ENCODE measurements around the gene WDR4.
"Not testable (repeated sequence)": the region's sequence is repeated elsewhere in the genome, so short reads cannot be mapped to it uniquely, and the experiment has no call there.

WDR4 gene

DNA sequence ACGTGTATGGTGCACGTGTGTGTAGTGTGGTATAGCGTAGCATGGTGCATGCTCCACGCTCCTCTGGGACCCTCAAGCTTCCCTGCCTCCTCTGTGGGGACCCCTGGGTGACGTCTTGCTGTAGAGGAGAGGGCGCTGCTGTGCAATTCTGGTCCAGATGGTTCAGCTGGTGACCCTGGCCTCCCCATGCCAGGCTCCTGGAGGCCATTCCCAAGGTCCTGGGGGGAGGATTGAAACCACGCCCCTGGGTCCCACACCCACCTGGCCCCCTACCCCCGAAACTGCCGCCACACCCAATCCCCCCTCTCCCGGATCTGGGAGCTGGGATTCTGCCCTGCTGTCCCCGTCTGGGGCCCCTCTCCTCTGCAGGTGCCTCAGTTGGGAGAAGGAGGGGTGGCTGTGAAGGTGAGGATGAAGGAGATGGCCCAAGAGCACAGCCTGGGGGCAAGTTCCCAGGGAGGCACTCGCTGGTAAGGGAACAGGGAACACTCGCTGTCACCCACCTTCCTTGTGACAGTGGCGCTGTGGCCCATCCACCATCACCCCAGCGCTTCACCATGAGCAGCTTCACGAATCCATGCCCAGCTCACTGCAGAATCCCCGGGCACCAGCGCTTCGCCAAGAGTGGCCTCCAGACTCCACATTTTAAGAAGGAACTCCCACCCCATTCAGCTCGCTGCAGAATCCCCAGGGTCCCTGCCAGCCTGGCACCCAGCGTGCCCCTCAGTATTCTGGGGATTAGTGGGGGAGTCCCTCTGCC lies 38.0 kb downstream of the WDR4 start:
- Histone ChIP-seq H3K4me3 (ENCODE audit: low read depth, low read length) (no peak overlapping the region), H3K4me1 (ENCODE audit: control insufficient read depth, insufficient read depth, low read length) (no peaks in the 10 kb centered on the region), H3K9ac (ENCODE audit: low read depth, low read length) (no peak overlapping the region), H3K27me3 (ENCODE audit: control insufficient read depth, insufficient read depth, low read length) (no peaks in the 10 kb centered on the region), H3K9me3 (ENCODE audit: control insufficient read depth, insufficient read depth, low read length) (no peaks in the 10 kb centered on the region), H3K36me3 (ENCODE audit: control insufficient read depth, insufficient read depth, low read length) (peaks cover 44% of the 10 kb centered on the region)

GRCh38 chr21:42840411-42841155 lies 38.8 kb downstream of the WDR4 start:
- no peaks in the 10 kb centered on the region for H3K9me3 ChIP-seq (ENCODE audit: control insufficient read depth, insufficient read depth, low read length)
- no peaks in the 10 kb centered on the region for H3K27me3 ChIP-seq (ENCODE audit: control insufficient read depth, insufficient read depth, low read length)
- H3K4me1 ChIP-seq (ENCODE audit: control insufficient read depth, insufficient read depth, low read length) = no peaks in the 10 kb centered on the region
- no peak overlapping the region for H3K9ac ChIP-seq (ENCODE audit: low read depth, low read length)
- H3K4me3 ChIP-seq (ENCODE audit: low read depth, low read length) = no peak overlapping the region
- H3K36me3 ChIP-seq (ENCODE audit: control insufficient read depth, insufficient read depth, low read length) = peaks cover 42% of the 10 kb centered on the region

GRCh38 chr21:42839271-42840231 lies 39.8 kb downstream of the WDR4 start:
- Histone ChIP-seq H3K9ac (ENCODE audit: low read depth, low read length) (no peak overlapping the region), H3K36me3 (ENCODE audit: control insufficient read depth, insufficient read depth, low read length) (peaks cover 40% of the 10 kb centered on the region), H3K4me1 (ENCODE audit: control insufficient read depth, insufficient read depth, low read length) (no peaks in the 10 kb centered on the region), H3K27me3 (ENCODE audit: control insufficient read depth, insufficient read depth, low read length) (no peaks in the 10 kb centered on the region), H3K9me3 (ENCODE audit: control insufficient read depth, insufficient read depth, low read length) (no peaks in the 10 kb centered on the region), H3K4me3 (ENCODE audit: low read depth, low read length) (no peak overlapping the region)

GRCh38 chr21:42838212-42838690 lies 41.1 kb downstream of the WDR4 start:
- H3K4me3 ChIP-seq (ENCODE audit: low read depth, low read length); H3K4me1 ChIP-seq (ENCODE audit: control insufficient read depth, insufficient read depth, low read length); H3K9ac ChIP-seq (ENCODE audit: low read depth, low read length); H3K27me3 ChIP-seq (ENCODE audit: control insufficient read depth, insufficient read depth, low read length); H3K9me3 ChIP-seq (ENCODE audit: control insufficient read depth, insufficient read depth, low read length): not testable (repeated sequence)
- H3K36me3 ChIP-seq (ENCODE audit: control insufficient read depth, insufficient read depth, low read length) = peaks cover 37% of the 10 kb centered on the region

- Histone ChIP-seq H3K9me3 (ENCODE audit: control insufficient read depth, insufficient read depth, low read length) (no peaks in the 10 kb centered on the region), H3K4me1 (ENCODE audit: control insufficient read depth, insufficient read depth, low read length) (peaks cover 2% of the 10 kb centered on the region), H3K27me3 (ENCODE audit: control insufficient read depth, insufficient read depth, low read length) (no peaks in the 10 kb centered on the region), H3K36me3 (ENCODE audit: control insufficient read depth, insufficient read depth, low read length) (peaks cover 37% of the 10 kb centered on the region), H3K9ac (ENCODE audit: low read depth, low read length) (no peak overlapping the region), H3K4me3 (ENCODE audit: low read depth, low read length) (no peak overlapping the region)
Measured at GRCh38 chr21:42837421-42838211, 41.7 kb downstream of the WDR4 start.

DNA sequence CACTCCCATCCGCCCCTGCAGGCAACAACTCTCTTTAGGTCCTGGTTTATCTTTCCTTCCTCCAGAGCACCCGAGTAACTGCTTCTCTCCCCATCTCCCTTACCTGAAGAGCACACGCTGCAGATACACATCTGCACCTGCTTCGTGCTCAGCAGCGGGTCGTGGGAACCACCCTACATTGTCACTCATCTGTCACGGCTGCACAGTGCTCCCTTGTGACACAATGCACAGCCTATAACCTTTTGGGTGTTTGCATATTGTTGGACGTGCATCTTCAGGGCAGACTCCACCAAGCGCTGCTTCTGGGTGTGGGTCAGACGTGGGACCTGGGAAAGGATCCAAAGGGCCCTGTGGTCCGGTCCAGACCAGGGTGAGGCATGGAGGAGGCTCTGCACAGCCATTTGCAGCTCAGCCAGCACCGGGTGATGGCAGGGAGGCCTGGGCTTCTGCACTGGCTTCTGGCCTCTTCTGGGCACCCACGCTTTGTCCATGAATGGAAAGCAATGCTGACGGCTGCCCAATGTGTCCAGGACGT lies 42.5 kb downstream of the WDR4 start:
- H3K4me3 ChIP-seq (ENCODE audit: low read depth, low read length) = no peak overlapping the region
- H3K4me1 ChIP-seq (ENCODE audit: control insufficient read depth, insufficient read depth, low read length) = peaks cover 2% of the 10 kb centered on the region
- no peaks in the 10 kb centered on the region for H3K27me3 ChIP-seq (ENCODE audit: control insufficient read depth, insufficient read depth, low read length)
- H3K36me3 ChIP-seq (ENCODE audit: control insufficient read depth, insufficient read depth, low read length) = peaks cover 32% of the 10 kb centered on the region
- H3K9ac ChIP-seq (ENCODE audit: low read depth, low read length) = no peak overlapping the region
- no peaks in the 10 kb centered on the region for H3K9me3 ChIP-seq (ENCODE audit: control insufficient read depth, insufficient read depth, low read length)

DNA sequence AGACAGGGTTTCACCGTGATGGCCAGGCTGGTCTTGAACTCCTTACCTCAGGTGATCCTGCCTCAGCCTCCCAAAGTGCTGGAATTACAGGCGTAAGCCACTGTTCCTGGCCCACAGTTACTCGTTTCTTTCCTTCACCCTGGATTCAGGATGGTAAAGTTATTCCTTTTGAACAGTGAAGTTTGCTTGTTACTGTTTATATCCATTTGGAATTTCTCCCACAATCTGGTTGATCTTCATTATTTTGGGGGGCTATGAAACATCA lies 43.0 kb downstream of the WDR4 start:
- no peak overlapping the region for H3K9ac ChIP-seq (ENCODE audit: low read depth, low read length)
- H3K27me3 ChIP-seq (ENCODE audit: control insufficient read depth, insufficient read depth, low read length) = no peaks in the 10 kb centered on the region
- peaks cover 2% of the 10 kb centered on the region for H3K4me1 ChIP-seq (ENCODE audit: control insufficient read depth, insufficient read depth, low read length)
- no peak overlapping the region for H3K4me3 ChIP-seq (ENCODE audit: low read depth, low read length)
- no peaks in the 10 kb centered on the region for H3K9me3 ChIP-seq (ENCODE audit: control insufficient read depth, insufficient read depth, low read length)
- peaks cover 32% of the 10 kb centered on the region for H3K36me3 ChIP-seq (ENCODE audit: control insufficient read depth, insufficient read depth, low read length)

DNA sequence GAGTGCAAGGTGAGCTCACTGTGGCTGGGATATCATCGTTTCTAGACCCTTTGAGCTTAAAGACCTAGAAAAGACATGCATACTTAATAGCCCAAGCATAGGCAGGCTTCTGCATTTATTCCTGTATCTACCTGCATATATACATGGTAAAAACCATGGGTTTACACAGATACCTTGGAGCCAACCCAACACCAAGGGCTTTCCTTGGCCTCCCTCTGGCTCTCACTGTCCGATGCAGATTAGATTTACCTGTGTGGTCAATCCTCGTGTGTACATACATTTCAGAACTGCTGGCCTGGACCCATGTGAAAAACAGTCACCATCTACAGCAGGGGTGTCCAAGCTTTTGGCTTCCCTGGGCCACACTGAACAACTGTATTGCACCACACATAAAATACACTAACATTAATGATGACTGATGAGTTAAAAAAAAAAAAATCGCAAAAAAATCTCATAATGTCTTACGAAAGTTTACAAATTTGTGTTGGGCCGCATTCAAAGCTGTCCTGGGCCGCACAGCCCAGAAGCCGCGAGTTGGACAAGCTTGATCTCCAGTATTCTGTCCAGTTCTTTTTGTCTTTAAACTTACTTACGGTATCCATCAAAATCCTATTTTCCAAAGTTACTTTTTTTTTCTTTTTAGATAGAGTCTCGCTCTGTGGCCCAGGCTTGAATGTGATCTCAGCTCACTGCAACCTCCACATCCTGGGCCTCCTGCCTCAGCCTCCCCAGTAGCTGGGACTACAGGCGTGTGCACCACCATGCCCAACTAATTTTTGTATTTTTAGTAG lies 43.5 kb downstream of the WDR4 start:
- Histone ChIP-seq H3K4me1 (ENCODE audit: control insufficient read depth, insufficient read depth, low read length) (peaks cover 2% of the 10 kb centered on the region), H3K36me3 (ENCODE audit: control insufficient read depth, insufficient read depth, low read length) (peaks cover 28% of the 10 kb centered on the region)

DNA sequence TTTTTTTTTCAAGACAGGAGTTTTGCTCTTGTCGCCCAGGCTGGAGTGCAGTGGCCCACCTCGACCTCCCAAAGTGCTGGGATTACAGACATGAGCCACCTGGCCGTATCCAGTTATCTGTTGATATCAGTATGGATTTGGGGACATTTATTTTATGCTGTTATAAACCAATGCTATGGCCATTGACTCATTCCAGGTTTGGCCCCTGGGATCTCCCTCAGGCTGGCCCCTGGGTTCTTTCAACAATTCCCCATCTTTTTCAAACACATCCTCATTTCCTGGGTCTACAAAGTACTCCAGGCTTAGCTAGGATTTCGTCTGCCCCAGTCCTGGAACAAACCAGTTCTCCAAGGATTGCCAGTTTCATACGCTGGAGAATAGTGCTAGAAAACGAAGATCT lies 44.1 kb downstream of the WDR4 start:
- Histone ChIP-seq H3K4me1 (ENCODE audit: control insufficient read depth, insufficient read depth, low read length) (peaks cover 2% of the 10 kb centered on the region), H3K36me3 (ENCODE audit: control insufficient read depth, insufficient read depth, low read length) (peaks cover 22% of the 10 kb centered on the region), H3K9ac (ENCODE audit: low read depth, low read length) (no peak overlapping the region), H3K4me3 (ENCODE audit: low read depth, low read length) (no peak overlapping the region), H3K27me3 (ENCODE audit: control insufficient read depth, insufficient read depth, low read length) (no peaks in the 10 kb centered on the region), H3K9me3 (ENCODE audit: control insufficient read depth, insufficient read depth, low read length) (no peaks in the 10 kb centered on the region)

More for the DNA sequence above, 43.5 kb downstream of the WDR4 start:
- Histone ChIP-seq H3K27me3 (ENCODE audit: control insufficient read depth, insufficient read depth, low read length) (no peaks in the 10 kb centered on the region), H3K9me3 (ENCODE audit: control insufficient read depth, insufficient read depth, low read length) (no peaks in the 10 kb centered on the region), H3K4me3 (ENCODE audit: low read depth, low read length) (no peak overlapping the region), H3K9ac (ENCODE audit: low read depth, low read length) (no peak overlapping the region)

DNA sequence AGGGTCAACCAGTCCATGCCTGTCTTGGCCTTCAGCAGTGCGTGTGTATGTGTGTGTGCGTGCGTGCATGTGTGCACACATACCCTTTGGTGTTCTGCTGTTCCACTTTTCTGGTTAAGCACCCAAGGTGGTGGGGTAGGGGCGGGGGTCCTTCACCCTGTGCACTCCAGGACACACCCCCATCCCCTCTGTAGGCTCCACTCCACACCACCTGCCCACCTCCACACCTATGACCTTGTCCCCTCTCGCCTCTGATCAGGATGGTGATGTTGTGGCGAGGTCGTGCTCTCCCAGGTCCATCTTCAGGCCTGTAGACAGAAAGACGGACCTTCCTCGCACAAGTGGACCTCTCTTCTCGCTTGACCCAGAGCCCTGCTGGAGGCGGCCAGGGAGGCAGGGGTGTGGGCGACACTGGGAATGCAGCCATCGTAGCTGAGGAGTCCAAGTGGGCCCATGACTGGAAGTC lies 44.6 kb downstream of the WDR4 start:
- H3K4me3 ChIP-seq (ENCODE audit: low read depth, low read length) = no peak overlapping the region
- no peak overlapping the region for H3K9ac ChIP-seq (ENCODE audit: low read depth, low read length)
- no peaks in the 10 kb centered on the region for H3K9me3 ChIP-seq (ENCODE audit: control insufficient read depth, insufficient read depth, low read length)
- H3K4me1 ChIP-seq (ENCODE audit: control insufficient read depth, insufficient read depth, low read length) = peaks cover 2% of the 10 kb centered on the region
- no peaks in the 10 kb centered on the region for H3K27me3 ChIP-seq (ENCODE audit: control insufficient read depth, insufficient read depth, low read length)
- peaks cover 18% of the 10 kb centered on the region for H3K36me3 ChIP-seq (ENCODE audit: control insufficient read depth, insufficient read depth, low read length)

Data from iPS-15b (cell line).